Measurements from ENCODE around the gene TSPAN12. TPM values are rescaled to one million over a fixed set of nuclear protein-coding genes. Genes with fewer than 3 reads are reported as not detected.

Gene TSPAN12
- polyA plus RNA-seq, 1 donor from 2014 or later: 2.2 TPM

DNA sequence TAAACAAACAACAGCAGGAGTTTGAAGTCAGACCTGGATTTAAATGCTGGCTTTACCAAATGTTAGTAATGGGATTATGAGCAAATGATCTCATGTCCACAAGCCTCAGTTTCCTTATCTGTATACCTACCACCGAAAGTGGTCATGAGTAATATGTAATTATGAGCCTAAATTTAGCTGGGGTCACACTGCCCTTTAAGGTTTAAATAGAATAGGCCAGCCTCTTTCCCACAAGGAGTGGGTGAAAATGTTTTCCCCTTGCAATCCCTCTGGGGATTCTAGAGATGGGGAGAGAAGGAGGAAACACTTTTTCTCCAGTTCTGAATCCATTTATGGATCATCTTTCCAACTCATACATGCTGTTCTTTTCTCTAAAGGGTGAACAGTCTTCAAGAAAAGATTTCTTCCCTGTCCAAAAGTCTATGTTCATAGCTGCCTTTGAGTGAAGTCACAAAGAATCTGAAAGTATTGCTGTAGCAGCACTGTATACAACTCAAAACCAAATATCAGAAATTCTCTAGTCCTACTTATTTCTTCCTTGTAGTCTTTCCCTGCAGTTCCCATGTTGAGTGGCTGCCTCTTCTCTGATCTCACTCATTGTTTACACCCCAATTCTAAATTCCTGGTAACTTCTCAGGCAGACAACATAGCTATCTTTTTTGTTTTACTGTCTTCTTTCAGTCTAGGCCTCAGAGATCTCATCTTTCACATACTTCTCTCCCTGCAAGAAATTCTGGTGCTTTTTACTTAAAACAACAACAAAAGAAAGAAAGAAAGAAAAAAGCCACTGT is 7.4 kb upstream of the TSPAN12 start:
- H3K27ac ChIP-seq (ENCODE audit: low read length): no peak overlapping the region

DNA sequence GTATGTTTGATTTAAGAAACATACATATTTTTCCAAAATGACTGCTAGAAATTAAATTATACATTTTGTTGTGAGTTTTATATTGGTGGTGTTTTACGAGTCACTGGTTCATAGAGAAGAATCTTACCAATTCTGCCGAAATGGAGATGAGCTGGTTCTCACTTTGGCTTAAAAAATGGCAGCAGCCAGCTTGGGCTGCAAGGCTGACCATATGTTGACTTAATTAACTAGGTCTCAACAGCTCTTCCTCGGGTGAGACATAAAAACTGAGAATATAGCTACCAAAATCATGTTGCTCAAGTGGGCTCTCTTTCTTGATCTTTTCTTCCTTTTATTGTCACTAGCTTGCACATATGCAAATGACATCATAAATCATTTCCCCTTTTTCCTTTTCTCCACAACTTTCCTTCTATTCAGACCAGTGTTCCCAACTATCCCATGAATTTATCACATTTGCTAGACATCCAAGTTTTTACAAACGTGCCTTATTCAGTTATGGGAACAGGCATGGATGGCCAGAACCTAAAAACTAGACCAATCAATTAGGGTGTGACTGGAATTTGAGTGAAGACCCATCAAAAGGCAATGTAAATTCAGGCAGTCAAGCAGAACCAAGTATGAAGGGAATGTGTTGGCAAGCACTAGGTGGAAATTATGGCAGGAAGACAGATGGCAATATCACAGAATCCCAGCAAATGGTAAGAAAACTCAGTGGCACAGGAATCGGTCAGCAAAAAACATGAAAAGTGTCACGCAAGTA is 6.4 kb upstream of the TSPAN12 start:
- Histone ChIP-seq H3K36me3 (ENCODE audit: insufficient read depth, low read length) (no peaks in the 10 kb centered on the region), H3K27me3 (ENCODE audit: insufficient read depth, low read depth, low read length) (no peaks in the 10 kb centered on the region), H3K27ac (ENCODE audit: low read length) (no peak overlapping the region), H3K4me3 (ENCODE audit: low read length) (no peak overlapping the region), H3F3A (ENCODE audit: insufficient read depth, low read length, poor library complexity, severe bottlenecking) (no peaks in the 10 kb centered on the region), H3K4me2 (ENCODE audit: low read length) (no peak overlapping the region), H3K79me2 (replicated peaks; ENCODE audit: insufficient read depth, low read length) (no peaks in the 10 kb centered on the region), H3K9me2 (ENCODE audit: insufficient read depth, low read length) (no peaks in the 10 kb centered on the region), H2AFZ (ENCODE audit: low read depth, low read length) (no peak overlapping the region), H4K20me1 (ENCODE audit: insufficient read depth) (no peaks in the 10 kb centered on the region), H3K9ac (ENCODE audit: low read length) (no peak overlapping the region), H3K9me3 (ENCODE audit: low read length) (no peaks in the 10 kb centered on the region)
- no peak for TF ChIP-seq POLR2AphosphoS5 (IDR thresholded peaks at IDR 0.05)
- no peak for TF ChIP-seq EP300 (conservative IDR thresholded peaks at IDR 0.05; ENCODE audit: poor library complexity, severe bottlenecking)
- no peak for TF ChIP-seq EZH2 (IDR thresholded peaks at IDR 0.05; ENCODE audit: borderline replicate concordance, insufficient read depth, low read length, poor library complexity, severe bottlenecking)

More for the DNA sequence above, 7.4 kb upstream of the TSPAN12 start:
- H3K9me2 ChIP-seq (ENCODE audit: insufficient read depth, low read length): no peaks in the 10 kb centered on the region
- H3K79me2 ChIP-seq (replicated peaks; ENCODE audit: insufficient read depth, low read length): no peaks in the 10 kb centered on the region
- no peaks in the 10 kb centered on the region for H3F3A ChIP-seq (ENCODE audit: insufficient read depth, low read length, poor library complexity, severe bottlenecking)
- no peak overlapping the region for H3K4me3 ChIP-seq (ENCODE audit: low read length)
- no peaks in the 10 kb centered on the region for H4K20me1 ChIP-seq (ENCODE audit: insufficient read depth)
- no peak overlapping the region for H3K9ac ChIP-seq (ENCODE audit: low read length)
- TF ChIP-seq EZH2 (IDR thresholded peaks at IDR 0.05; ENCODE audit: borderline replicate concordance, insufficient read depth, low read length, poor library complexity, severe bottlenecking) (no peak), EP300 (conservative IDR thresholded peaks at IDR 0.05; ENCODE audit: poor library complexity, severe bottlenecking) (no peak), TAF1 (IDR thresholded peaks at IDR 0.05; ENCODE audit: low read depth) (no peak), RAD21 (conservative IDR thresholded peaks at IDR 0.05) (no peak), MXI1 (conservative IDR thresholded peaks at IDR 0.05; ENCODE audit: poor library complexity, severe bottlenecking) (no peak), CTCF (IDR thresholded peaks at IDR 0.05; ENCODE audit: poor library complexity, severe bottlenecking) (no peak), SMC3 (conservative IDR thresholded peaks at IDR 0.05; ENCODE audit: poor library complexity) (no peak), POLR2AphosphoS5 (IDR thresholded peaks at IDR 0.05) (no peak)
- TF ChIP-seq, protein P1, sequence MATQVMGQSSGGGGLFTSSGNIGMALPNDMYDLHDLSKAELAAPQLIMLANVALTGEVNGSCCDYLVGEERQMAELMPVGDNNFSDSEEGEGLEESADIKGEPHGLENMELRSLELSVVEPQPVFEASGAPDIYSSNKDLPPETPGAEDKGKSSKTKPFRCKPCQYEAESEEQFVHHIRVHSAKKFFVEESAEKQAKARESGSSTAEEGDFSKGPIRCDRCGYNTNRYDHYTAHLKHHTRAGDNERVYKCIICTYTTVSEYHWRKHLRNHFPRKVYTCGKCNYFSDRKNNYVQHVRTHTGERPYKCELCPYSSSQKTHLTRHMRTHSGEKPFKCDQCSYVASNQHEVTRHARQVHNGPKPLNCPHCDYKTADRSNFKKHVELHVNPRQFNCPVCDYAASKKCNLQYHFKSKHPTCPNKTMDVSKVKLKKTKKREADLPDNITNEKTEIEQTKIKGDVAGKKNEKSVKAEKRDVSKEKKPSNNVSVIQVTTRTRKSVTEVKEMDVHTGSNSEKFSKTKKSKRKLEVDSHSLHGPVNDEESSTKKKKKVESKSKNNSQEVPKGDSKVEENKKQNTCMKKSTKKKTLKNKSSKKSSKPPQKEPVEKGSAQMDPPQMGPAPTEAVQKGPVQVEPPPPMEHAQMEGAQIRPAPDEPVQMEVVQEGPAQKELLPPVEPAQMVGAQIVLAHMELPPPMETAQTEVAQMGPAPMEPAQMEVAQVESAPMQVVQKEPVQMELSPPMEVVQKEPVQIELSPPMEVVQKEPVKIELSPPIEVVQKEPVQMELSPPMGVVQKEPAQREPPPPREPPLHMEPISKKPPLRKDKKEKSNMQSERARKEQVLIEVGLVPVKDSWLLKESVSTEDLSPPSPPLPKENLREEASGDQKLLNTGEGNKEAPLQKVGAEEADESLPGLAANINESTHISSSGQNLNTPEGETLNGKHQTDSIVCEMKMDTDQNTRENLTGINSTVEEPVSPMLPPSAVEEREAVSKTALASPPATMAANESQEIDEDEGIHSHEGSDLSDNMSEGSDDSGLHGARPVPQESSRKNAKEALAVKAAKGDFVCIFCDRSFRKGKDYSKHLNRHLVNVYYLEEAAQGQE (IDR thresholded peaks at IDR 0.05; ENCODE audit: borderline replicate concordance): no peak
- no peak overlapping the region for H3K4me2 ChIP-seq (ENCODE audit: low read length)
- H3K9me3 ChIP-seq (ENCODE audit: low read length): no peaks in the 10 kb centered on the region
- no peaks in the 10 kb centered on the region for H3K36me3 ChIP-seq (ENCODE audit: insufficient read depth, low read length)
- H2AFZ ChIP-seq (ENCODE audit: low read depth, low read length): no peak overlapping the region
- H3K27me3 ChIP-seq (ENCODE audit: insufficient read depth, low read depth, low read length): no peaks in the 10 kb centered on the region
